Fibroblast of the aortic adventitia (primary cell): ENCODE measurements around the gene IRF7. TPM values are rescaled to one million over a fixed set of nuclear protein-coding genes. Genes with fewer than 3 reads are reported as not detected.

Experiments used
- DNase-seq: peaks from one replicate; pipeline ENCODE4 v3.0.0-alpha.2; 2010; ENCODE audit warnings: low read depth
- H3K4me3 ChIP-seq: 2 replicates; pipeline ENCODE4 v1.5.1; 2011; ENCODE audit warnings: low read depth, mild to moderate bottlenecking, control low read depth, low read length, moderate library complexity
- total RNA-seq: library from RNA; depleted of rRNA; stranded (reverse); fragments of >200 nt; gene quantifications from 2 replicates; pipeline ENCODE4 v1.2.3, GENCODE V29; 2012; ENCODE audit warnings: low replicate concordance
- TF ChIP-seq, protein P1 (sequence below): IDR thresholded peaks from 2 replicates; pipeline ENCODE4 v1.5.1; 2011; ENCODE audit warnings: mild to moderate bottlenecking, low read length, control low read depth, inconsistent platforms; ENCODE audit not compliant: insufficient read depth

Gene IRF7
- total RNA-seq, 1 donor = 6.8 TPM

DNA sequence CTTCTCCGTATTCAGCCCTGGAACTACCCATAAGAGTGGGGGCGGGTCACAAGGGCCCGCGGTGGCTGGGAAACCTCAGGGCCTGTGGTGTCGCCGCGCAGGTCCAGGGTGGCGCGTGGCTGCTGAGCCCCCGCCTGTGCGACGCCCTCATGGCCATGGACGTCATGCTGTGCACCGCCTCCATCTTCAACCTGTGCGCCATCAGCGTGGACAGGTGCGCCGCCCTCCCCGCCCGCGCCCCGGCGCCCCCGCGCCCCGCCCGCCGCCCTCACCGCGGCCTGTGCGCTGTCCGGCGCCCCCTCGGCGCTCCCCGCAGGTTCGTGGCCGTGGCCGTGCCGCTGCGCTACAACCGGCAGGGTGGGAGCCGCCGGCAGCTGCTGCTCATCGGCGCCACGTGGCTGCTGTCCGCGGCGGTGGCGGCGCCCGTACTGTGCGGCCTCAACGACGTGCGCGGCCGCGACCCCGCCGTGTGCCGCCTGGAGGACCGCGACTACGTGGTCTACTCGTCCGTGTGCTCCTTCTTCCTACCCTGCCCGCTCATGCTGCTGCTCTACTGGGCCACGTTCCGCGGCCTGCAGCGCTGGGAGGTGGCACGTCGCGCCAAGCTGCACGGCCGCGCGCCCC is 23.7 kb upstream of the IRF7 start:
- no peak for DNase-seq
- H3K4me3 ChIP-seq = no peak overlapping the region
- TF ChIP-seq, protein P1, sequence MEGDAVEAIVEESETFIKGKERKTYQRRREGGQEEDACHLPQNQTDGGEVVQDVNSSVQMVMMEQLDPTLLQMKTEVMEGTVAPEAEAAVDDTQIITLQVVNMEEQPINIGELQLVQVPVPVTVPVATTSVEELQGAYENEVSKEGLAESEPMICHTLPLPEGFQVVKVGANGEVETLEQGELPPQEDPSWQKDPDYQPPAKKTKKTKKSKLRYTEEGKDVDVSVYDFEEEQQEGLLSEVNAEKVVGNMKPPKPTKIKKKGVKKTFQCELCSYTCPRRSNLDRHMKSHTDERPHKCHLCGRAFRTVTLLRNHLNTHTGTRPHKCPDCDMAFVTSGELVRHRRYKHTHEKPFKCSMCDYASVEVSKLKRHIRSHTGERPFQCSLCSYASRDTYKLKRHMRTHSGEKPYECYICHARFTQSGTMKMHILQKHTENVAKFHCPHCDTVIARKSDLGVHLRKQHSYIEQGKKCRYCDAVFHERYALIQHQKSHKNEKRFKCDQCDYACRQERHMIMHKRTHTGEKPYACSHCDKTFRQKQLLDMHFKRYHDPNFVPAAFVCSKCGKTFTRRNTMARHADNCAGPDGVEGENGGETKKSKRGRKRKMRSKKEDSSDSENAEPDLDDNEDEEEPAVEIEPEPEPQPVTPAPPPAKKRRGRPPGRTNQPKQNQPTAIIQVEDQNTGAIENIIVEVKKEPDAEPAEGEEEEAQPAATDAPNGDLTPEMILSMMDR = no peak

DNA sequence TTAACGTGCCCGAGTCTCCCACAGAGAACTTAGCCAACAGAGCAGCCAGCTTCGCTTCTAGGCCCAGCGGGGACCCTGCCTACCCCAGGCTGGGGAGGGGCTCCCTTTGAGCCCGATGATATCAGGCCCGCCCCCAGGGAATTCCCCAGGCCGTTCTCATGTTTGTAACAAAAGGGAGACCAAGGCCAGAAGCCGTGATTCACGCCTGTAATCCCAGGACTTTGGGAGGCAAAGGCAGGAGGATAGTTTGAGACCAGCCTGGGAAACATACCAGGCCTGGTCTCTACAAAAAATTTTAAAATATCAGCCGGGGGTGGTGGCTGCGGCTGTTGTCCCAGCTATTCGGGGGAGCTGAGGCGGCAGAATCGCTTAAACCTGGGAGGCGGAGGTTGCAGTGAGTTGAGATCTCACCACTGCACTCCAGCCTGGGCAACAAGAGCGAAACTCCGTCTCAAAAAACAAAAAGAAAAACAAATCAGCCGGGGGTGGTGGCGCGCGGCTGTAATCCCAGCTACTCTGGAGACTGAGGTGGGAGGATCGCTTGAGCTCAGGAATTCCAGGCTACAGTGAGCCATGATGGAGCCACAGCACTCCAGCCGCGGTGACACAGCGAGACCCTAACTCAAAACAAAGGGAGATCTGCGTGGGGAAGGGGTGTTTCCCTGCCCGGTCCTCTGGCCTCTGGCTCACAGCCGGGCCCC is 23.0 kb upstream of the IRF7 start:
- TF ChIP-seq, protein P1 = no peak
- no peak overlapping the region for H3K4me3 ChIP-seq
- DNase-seq = no peak

DNA sequence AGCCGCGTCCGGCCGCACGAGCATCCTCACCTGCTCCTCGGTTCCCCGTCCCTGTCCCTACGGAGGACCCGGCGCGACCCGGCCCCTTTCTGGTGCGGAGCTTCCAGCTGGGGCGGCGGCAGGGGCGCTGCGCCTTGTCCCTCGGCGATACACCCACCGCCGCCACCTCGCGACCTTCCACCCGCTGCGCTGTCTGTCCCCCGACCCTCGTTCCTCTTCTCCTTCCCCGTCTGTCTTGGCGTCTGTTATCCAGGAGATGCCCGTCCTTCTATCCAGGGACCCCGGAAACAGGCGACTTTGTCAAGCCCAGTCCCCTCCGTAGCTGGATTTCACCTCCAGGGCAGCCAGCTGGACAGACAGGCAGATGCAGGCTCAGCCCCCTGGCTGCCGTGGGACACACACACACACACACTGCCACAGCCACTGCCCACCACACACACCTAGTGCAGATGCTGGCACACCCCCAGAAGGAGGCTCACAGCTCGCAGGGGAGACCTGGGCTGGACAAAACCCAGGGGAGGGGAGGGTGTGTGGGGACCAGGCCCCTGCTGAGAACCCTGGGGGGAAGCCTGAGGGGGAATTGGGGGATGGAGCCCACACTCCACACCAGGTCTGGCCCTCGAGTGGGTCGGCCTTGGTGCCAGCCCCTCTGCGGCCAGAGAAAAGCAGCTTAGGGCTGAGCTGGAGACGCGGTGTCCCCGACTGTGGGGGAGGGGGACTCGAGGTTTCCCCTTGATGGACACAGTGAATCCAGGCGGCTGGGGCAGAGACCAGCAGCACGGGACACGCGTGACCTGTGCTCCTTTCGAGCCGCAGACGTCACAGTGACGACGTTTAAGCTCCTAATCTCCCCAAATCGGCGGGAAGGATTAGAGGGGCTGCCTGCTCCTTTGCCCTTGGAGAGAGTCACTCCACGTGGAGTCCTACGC is 22.1 kb upstream of the IRF7 start:
- DNase-seq = no peak
- TF ChIP-seq, protein P1 = no peak
- peak overlapping the region; percentile 25 for H3K4me3 ChIP-seq

DNA sequence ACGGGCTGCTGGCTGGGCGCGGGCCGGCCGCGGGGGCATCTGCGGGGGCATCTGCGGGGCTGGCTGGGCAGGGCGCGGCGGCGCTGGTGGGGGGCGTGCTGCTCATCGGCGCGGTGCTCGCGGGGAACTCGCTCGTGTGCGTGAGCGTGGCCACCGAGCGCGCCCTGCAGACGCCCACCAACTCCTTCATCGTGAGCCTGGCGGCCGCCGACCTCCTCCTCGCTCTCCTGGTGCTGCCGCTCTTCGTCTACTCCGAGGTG is 21.5 kb upstream of the IRF7 start:
- TF ChIP-seq, protein P1 = no peak
- H3K4me3 ChIP-seq = peak overlapping the region; percentile 25

DNA sequence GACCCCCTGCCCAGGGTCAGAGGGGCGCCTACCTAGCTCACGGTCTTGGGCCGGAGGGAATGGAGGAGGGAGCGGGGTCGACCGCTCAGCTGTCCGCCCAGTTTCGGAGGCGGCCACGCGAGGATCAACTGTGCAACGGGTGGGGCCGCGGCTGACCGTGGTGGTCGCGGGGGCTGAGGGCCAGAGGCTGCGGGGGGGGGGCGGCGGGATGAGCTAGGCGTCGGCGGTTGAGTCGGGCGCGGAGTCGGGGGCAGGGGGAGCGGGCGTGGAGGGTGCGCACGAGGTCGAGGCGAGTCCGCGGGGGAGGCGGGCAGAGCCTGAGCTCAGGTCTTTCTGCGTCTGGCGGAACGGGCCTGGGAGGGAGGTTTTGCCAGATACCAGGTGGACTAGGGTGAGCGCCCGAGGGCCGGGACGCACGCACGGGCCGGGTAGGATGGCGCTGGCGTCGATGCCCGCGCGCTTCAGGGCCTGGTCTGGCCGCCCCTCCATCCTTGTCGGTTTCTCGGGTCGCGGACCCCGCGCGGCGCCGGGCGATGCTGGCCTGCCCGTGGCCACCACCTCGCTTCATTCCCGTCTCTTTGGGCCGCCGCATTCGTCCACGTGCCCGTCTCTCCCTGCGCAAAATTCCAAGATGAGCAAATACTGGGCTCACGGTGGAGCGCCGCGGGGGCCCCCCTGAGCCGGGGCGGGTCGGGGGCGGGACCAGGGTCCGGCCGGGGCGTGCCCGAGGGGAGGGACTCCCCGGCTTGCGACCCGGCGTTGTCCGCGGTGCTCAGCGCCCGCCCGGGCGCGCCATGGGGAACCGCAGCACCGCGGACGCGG is 21.0 kb upstream of the IRF7 start, which contains the start of gene DRD4:
Gene DRD4, plus strand, starts transcription at position 759 of the 822 bp plus-strand sequence. Its CDS starts 36 bp downstream, at position 795.
- DNase-seq = peak; percentile 26
- TF ChIP-seq, protein P1 = no peak
- peak within 1 kb of the TSS; percentile 25 for H3K4me3 ChIP-seq

More for the DNA sequence above, 21.5 kb upstream of the IRF7 start:
- no peak for DNase-seq

DNA sequence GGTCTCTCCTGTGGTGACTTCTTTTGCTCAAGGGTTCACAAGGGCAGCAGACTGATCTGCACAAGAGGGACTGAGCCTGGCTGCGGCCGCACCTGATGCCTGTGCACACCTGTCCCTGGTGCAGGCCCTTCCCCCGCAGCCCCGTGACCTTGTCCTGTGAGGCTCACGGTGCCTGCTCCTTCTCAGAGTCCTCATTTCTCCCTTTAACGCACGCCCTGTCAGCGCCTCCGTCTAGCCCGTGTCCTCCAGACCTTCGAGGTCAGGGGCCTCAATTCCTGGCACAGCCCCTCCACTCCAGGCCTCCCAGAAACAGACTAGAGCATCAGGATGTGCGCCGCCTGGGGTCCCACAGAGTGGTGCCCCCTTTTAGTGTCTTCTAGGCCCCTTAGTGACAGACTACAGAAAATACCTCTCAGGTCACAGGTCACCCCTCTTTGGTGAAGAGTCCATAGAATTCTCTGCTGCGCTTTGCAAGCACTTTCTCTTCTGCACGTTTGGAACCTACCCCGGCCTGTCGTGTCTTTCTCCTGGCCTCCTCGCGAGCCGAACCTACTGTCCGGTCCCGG is 20.3 kb upstream of the IRF7 start:
- TF ChIP-seq, protein P1 = no peak
- no peak for DNase-seq
- no peak overlapping the region for H3K4me3 ChIP-seq
